H4 (cell line): Measurements from ENCODE around the gene GRID1. TPM values are rescaled to one million over a fixed set of nuclear protein-coding genes. Genes with fewer than 3 reads are reported as not detected.
A peak's percentile ranks its signal among the peaks of the same experiment; 100 is the strongest.

Experiments
- DNase-seq: peaks from one replicate; pipeline ENCODE4 v3.0.0-alpha.2; 2015; ENCODE audit warnings: low spot score
- total RNA-seq: library from RNA; depleted of rRNA; stranded (reverse); fragments of >200 nt; shearing (Covaris generic); gene quantifications from 2 replicates; pipeline ENCODE4 v1.2.3, GENCODE V29; 2014

GRID1 gene
- total RNA-seq, 1 experiment from 2014 or later: 2.4 TPM

- no peak for DNase-seq
Observed at GRCh38 chr10:86230557-86231180, 135.9 kb downstream of the GRID1 start.

GRCh38 chr10:86229811-86230556 lies 136.6 kb downstream of the GRID1 start:
- DNase-seq: no peak

GRCh38 chr10:86229376-86229775 lies 137.2 kb downstream of the GRID1 start:
- DNase-seq: no peak

GRCh38 chr10:86227501-86228258 lies 138.9 kb downstream of the GRID1 start:
- no peak for DNase-seq

- no peak for DNase-seq
Observed at GRCh38 chr10:86226781-86227201, 139.8 kb downstream of the GRID1 start.

GRCh38 chr10:86226016-86226415 lies 140.6 kb downstream of the GRID1 start:
- no peak for DNase-seq

GRCh38 chr10:86225103-86225782 lies 141.4 kb downstream of the GRID1 start:
- DNase-seq: peak; percentile 88

GRCh38 chr10:86224354-86225102 lies 142.1 kb downstream of the GRID1 start:
- DNase-seq: no peak

- no peak for DNase-seq
Observed at GRCh38 chr10:86223256-86223655, 143.3 kb downstream of the GRID1 start.

GRCh38 chr10:86222687-86223086 lies 143.9 kb downstream of the GRID1 start:
- DNase-seq: no peak

GRCh38 chr10:86222336-86222650 lies 144.3 kb downstream of the GRID1 start:
- DNase-seq: no peak

- no peak for DNase-seq
Observed at GRCh38 chr10:86221442-86222335, 144.9 kb downstream of the GRID1 start.

- no peak for DNase-seq
Observed at GRCh38 chr10:86220626-86221025, 146.0 kb downstream of the GRID1 start.

- DNase-seq: no peak
Observed at GRCh38 chr10:86219271-86219670, 147.3 kb downstream of the GRID1 start.

- no peak for DNase-seq
Observed at GRCh38 chr10:86218842-86219241, 147.8 kb downstream of the GRID1 start.

GRCh38 chr10:86218160-86218559 lies 148.4 kb downstream of the GRID1 start:
- DNase-seq: no peak

GRCh38 chr10:86217371-86218080 lies 149.1 kb downstream of the GRID1 start:
- no peak for DNase-seq

- DNase-seq: no peak
Observed at GRCh38 chr10:86216886-86217285, 149.7 kb downstream of the GRID1 start.

- DNase-seq: no peak
Observed at GRCh38 chr10:86215712-86216111, 150.9 kb downstream of the GRID1 start.

GRCh38 chr10:86215046-86215445 lies 151.5 kb downstream of the GRID1 start:
- no peak for DNase-seq
